Activated T-cell treated with anti-CD3 and anti-CD28 coated beads, Interleukin-2, amount 50 U/mL, for 24 hours (primary cell): Measurements from ENCODE around the gene GNAI2.

ENCODE experiments used
- DNase-seq: peaks from one replicate; pipeline ENCODE4 v3.0.0-alpha.2; 2020
- H3K27ac Mint-ChIP-seq: 2 replicates; pipeline ENCODE4 v1.8.0; 2020; ENCODE audit warnings: mild to moderate bottlenecking, mixed read lengths
- H3K27me3 Mint-ChIP-seq: 2 replicates; pipeline ENCODE4 v1.8.0; 2020; ENCODE audit warnings: mixed read lengths
- H3K36me3 Mint-ChIP-seq: 2 replicates; pipeline ENCODE4 v1.8.0; 2020; ENCODE audit warnings: low read depth, mixed read lengths
- H3K4me1 Mint-ChIP-seq: 2 replicates; pipeline ENCODE4 v1.8.0; 2020; ENCODE audit warnings: low read depth, mixed read lengths
- H3K4me3 Mint-ChIP-seq: 2 replicates; pipeline ENCODE4 v1.8.0; 2020; ENCODE audit warnings: mild to moderate bottlenecking, moderate library complexity, mixed read lengths
- H3K9me3 Mint-ChIP-seq: 2 replicates; pipeline ENCODE4 v1.8.0; 2020; ENCODE audit warnings: mixed read lengths

GNAI2 gene

DNA sequence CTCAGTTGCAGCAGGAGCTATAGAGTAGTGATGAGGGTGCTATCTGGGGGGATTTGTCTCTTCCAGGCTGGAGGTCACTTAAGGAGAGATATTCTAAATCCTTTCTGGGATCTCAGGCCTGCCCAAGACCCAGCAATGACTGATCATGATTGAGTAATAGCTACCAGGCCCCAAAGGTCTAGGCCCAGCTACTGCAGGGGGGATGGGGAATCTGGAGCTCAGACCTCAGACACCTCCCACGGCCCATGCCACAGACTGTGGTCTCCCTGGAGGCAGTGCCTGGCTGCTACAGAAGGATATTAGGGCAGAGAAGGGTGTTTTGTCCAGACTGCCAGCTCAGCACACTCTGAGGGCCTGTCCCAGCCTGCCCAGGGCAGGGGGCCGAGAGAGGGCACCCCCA, 24.1 kb upstream of the GNAI2 start:
- no peak overlapping the region for H3K27ac Mint-ChIP-seq
- DNase-seq = peak; percentile 39

DNA sequence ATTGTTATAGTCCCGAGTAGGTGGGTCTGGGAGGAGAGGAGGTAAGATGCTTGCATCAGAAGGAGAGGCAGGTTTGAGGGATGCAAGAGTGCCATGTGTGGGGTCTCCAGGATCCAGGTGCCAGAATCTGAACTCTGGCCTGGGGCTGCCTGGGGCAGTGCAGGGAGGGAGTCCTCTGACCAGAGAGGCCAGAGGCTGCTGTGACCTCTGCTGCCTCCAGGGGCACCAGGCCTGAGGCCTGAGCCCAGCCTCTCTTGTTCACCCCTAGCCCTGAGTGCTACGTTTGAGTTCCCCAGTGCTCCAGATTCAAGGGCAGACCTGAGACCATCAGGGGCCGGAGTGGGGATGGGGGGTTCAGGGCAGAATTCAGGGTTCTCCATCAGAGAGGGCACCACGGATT, 23.5 kb upstream of the GNAI2 start:
- Mint-ChIP-seq H3K27me3 (peaks cover 4% of the 10 kb centered on the region), H3K4me1 (peaks cover 5% of the 10 kb centered on the region), H3K27ac (no peak overlapping the region), H3K4me3 (no peak overlapping the region), H3K9me3 (no peaks in the 10 kb centered on the region), H3K36me3 (no peaks in the 10 kb centered on the region)
- DNase-seq = no peak

More for the DNA sequence above, 24.1 kb upstream of the GNAI2 start:
- Mint-ChIP-seq H3K4me1 (peaks cover 5% of the 10 kb centered on the region), H3K9me3 (no peaks in the 10 kb centered on the region), H3K27me3 (peaks cover 8% of the 10 kb centered on the region), H3K36me3 (no peaks in the 10 kb centered on the region), H3K4me3 (no peak overlapping the region)

DNA sequence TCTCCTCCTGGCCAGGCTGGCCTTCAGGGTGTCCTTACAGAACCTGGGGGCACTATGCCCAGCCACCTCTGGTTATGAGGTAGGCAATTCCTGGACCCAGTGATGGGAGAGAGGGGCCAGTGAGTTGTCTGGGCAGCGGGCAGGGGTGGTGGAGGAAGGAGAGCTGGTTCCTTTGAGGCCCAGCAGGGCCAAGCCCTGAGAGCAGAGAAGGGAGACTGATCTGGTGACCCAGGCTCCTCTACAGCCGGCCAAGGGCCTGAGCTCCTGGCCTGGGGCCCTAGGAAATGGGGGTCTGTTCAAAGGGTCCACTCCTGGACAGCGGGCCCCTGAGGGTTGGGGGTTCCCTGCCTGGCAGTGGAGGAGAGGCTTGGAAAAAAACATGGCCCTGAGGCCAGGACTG, 23.0 kb upstream of the GNAI2 start:
- Mint-ChIP-seq H3K4me1 (peaks cover 5% of the 10 kb centered on the region), H3K27ac (no peak overlapping the region), H3K27me3 (no peaks in the 10 kb centered on the region), H3K4me3 (no peak overlapping the region), H3K9me3 (no peaks in the 10 kb centered on the region), H3K36me3 (no peaks in the 10 kb centered on the region)
- DNase-seq = no peak

DNA sequence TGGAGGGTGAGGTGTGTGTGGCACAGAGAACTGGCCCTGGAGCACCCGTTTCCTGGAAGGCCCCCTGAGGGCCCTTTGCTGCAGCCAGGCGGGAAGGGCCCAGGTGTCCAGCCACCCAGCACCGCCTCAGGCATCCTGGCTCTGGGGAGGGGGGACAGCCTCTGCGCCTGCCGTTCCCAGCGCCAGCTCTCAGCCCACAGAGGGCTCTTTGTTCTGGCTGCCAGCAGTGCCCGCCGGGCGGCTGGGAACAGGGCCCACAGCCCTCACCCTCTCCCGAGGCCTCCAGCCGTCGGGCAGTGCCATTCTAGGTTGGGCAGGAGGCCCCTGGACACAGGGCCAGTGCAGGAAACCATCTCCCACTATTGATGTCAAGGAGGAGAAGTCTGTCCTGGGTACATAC, 22.6 kb upstream of the GNAI2 start:
- no peaks in the 10 kb centered on the region for H3K9me3 Mint-ChIP-seq
- DNase-seq = no peak
- H3K4me1 Mint-ChIP-seq = peaks cover 5% of the 10 kb centered on the region

DNA sequence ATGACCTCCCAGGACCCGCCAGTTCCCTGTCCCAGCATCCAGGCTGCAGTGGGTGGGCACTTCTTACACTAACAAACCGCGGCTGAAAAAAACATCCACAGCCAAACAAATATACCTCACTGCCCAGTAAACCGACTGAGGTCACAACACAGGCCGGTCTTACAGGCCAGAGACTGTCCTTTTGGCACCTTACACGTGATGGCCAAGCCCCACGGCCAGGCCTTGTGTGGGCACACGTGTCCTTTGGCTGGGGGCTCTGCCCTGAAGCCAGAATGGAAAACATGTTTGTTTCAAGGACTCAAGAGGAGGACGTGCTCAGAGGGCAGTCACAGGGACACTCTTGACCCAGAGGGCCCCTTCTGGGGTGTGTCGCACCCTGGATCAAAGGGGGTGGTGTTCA, 21.2 kb upstream of the GNAI2 start:
- Mint-ChIP-seq H3K4me3 (no peak overlapping the region), H3K36me3 (no peaks in the 10 kb centered on the region), H3K27ac (no peak overlapping the region), H3K9me3 (no peaks in the 10 kb centered on the region), H3K4me1 (peaks cover 5% of the 10 kb centered on the region), H3K27me3 (no peaks in the 10 kb centered on the region)
- DNase-seq = no peak

More for the DNA sequence above, 22.6 kb upstream of the GNAI2 start:
- no peak overlapping the region for H3K27ac Mint-ChIP-seq
- H3K27me3 Mint-ChIP-seq = no peaks in the 10 kb centered on the region
- H3K4me3 Mint-ChIP-seq = no peak overlapping the region
- no peaks in the 10 kb centered on the region for H3K36me3 Mint-ChIP-seq

DNA sequence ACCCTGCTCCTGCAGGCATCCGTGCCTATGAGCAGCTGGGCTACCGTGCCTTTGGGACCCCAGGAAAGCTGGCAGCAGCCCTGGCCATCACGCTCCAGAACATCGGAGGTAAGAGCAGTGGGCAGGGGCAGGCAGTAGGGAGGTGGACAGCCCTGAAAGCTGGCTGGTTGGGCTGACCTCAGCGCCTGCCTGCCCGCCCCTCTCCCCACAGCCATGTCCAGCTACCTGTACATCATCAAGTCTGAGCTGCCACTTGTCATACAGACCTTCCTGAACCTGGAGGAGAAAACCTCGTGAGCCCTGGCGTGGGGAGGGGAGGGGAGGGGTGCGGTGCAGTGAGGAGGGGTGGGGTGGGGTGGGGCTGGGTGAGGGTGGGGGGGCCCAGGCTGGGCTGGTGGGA, 20.5 kb upstream of the GNAI2 start:
- DNase-seq = no peak
- Mint-ChIP-seq H3K9me3 (no peaks in the 10 kb centered on the region), H3K27me3 (no peaks in the 10 kb centered on the region), H3K4me1 (peaks cover 5% of the 10 kb centered on the region), H3K27ac (no peak overlapping the region), H3K4me3 (no peak overlapping the region), H3K36me3 (no peaks in the 10 kb centered on the region)

DNA sequence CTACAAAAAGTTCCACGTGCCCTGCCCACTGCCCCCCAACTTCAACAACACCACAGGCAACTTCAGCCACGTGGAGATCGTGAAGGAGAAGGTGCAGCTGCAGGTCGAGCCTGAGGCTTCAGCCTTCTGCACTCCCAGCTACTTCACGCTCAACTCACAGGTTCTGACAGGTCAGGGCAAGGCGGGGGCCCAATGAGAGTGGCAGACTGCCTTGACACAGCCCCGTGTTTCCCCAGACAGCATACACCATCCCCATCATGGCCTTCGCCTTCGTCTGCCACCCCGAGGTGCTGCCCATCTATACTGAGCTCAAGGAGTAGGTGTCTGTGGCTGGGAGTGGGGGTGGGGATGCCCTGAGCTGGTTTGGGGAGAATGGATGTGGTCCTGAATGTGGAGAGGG, 18.3 kb upstream of the GNAI2 start:
- Mint-ChIP-seq H3K27ac (no peak overlapping the region), H3K36me3 (no peaks in the 10 kb centered on the region), H3K4me1 (no peaks in the 10 kb centered on the region), H3K9me3 (no peaks in the 10 kb centered on the region), H3K4me3 (no peak overlapping the region), H3K27me3 (no peaks in the 10 kb centered on the region)
- DNase-seq = no peak

DNA sequence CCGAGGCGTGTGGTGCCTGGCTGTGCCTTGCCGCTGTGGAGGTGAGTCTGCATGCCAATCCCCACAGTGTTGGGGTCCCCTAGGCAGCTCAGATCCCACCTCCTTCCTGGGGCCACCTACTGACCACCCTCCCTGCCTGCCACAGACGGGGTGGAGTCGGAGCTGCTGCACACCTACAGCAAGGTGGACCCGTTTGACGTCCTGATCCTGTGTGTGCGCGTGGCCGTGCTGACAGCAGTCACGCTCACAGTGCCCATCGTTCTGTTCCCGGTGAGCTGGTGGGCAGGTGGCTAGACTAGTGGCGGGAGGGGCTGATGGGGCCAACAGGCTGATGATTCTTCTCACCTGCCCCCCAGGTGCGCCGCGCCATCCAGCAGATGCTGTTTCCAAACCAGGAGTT, 17.6 kb upstream of the GNAI2 start:
- no peak for DNase-seq
- no peak overlapping the region for H3K27ac Mint-ChIP-seq
- H3K4me3 Mint-ChIP-seq = no peak overlapping the region
- no peaks in the 10 kb centered on the region for H3K36me3 Mint-ChIP-seq
- H3K27me3 Mint-ChIP-seq = no peaks in the 10 kb centered on the region
- H3K4me1 Mint-ChIP-seq = no peaks in the 10 kb centered on the region
- H3K9me3 Mint-ChIP-seq = no peaks in the 10 kb centered on the region

DNA sequence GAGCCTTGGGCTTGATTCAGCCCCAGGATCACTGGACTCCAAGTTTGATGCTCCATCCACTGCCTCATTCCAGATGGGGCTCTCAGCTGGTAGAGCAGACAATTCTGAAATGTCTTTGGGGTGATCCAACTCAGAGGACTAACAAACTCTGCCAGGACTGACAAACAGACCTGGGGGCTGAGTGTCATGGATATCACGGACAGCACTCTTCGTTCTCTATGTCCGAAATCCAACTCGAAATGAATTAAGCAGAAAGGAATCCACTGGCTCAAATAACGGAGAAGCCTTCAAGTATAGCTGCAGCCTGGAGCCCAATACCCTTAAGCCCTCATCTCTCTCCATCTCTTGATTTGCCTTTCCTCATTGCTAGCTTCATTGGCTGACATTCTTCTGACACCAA, 16.7 kb upstream of the GNAI2 start:
- no peaks in the 10 kb centered on the region for H3K36me3 Mint-ChIP-seq
- no peaks in the 10 kb centered on the region for H3K9me3 Mint-ChIP-seq
- no peak for DNase-seq
- H3K27me3 Mint-ChIP-seq = no peaks in the 10 kb centered on the region
- H3K4me3 Mint-ChIP-seq = no peak overlapping the region
- H3K4me1 Mint-ChIP-seq = no peaks in the 10 kb centered on the region
- no peak overlapping the region for H3K27ac Mint-ChIP-seq

DNA sequence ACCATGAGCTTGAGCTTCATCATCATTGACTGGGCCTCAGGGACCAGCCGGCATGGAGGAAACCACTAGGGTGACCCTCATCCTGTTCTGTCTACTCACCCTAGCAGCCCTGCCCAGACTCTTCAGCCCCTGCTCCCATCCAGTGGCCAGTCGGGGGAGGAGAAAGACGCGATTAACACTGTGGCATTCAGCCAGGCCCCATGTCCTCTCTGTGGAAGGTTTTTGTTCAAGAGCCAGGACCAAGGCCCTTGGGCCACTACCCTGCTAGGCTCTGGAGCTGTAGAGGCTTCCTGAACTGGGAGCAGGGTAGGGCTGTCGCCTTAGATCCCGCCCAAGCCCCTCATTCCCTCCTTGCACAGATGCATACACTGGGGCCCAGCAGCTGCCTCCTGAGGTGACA, 15.9 kb upstream of the GNAI2 start:
- no peak overlapping the region for H3K4me3 Mint-ChIP-seq
- no peaks in the 10 kb centered on the region for H3K4me1 Mint-ChIP-seq
- no peak for DNase-seq
- H3K9me3 Mint-ChIP-seq = no peaks in the 10 kb centered on the region
- H3K27ac Mint-ChIP-seq = no peak overlapping the region
- no peaks in the 10 kb centered on the region for H3K27me3 Mint-ChIP-seq
- H3K36me3 Mint-ChIP-seq = no peaks in the 10 kb centered on the region

DNA sequence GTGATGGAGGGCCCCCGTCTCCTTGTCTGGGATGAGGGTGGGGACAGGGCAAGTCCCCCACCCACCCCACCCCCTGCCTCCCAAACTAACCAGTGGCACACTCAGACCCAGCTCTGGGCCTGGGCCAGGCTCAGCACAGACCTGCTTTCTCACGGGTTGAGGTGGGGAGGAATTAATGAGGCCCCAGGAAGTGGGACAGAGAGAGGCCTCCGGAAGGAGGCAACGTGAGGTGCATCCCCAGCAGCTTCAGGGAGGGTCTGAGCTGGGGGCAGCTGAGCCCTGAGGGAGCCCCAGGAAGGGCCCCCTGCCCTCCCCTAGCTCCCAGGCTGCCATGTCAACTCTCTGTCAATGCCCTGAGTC, 15.0 kb upstream of the GNAI2 start:
- no peaks in the 10 kb centered on the region for H3K9me3 Mint-ChIP-seq
- no peaks in the 10 kb centered on the region for H3K27me3 Mint-ChIP-seq
- no peak overlapping the region for H3K27ac Mint-ChIP-seq
- no peak overlapping the region for H3K4me3 Mint-ChIP-seq
- H3K4me1 Mint-ChIP-seq = peaks cover 6% of the 10 kb centered on the region
- H3K36me3 Mint-ChIP-seq = no peaks in the 10 kb centered on the region
- DNase-seq = no peak

DNA sequence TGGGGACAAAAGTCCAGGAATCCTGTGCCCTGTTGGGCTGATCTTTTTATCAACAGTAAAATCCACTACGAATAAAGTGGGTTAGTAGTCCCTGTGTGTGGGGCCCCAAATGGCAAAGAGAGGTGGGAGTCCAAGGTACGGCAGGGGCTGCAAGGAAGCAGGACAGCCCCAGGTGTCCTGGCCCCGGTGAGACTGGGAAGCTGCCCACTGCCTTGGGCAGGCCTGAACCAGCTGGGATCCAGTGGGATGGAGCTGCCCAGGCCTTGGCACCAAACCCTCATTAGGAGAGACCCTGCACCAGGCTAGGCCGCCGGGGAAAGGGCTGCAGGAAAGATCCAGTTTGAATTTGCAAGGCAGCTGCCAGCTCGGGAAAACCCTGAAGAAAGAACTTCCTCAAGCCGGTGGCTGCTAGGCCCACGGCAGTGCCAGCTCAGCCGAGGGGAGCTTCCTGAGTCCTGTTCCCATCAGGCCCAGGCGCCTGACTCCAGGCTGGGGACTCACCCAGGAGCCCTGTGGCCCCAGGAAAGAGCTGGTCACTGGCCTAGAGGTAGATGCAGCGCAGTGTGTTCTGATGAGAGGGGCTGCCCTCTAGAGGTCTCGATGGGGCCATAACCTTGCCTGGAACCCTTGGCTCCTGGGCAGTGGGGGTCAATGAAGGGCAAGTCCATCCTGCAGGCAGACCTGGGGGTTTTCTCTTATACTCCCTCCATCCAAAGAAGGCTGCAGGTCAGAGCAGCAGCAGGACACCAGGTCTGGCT, 14.4 kb upstream of the GNAI2 start:
- DNase-seq = no peak
- Mint-ChIP-seq H3K9me3 (no peaks in the 10 kb centered on the region), H3K36me3 (no peaks in the 10 kb centered on the region), H3K4me3 (no peak overlapping the region), H3K27ac (no peak overlapping the region), H3K27me3 (no peaks in the 10 kb centered on the region), H3K4me1 (peaks cover 11% of the 10 kb centered on the region)

DNA sequence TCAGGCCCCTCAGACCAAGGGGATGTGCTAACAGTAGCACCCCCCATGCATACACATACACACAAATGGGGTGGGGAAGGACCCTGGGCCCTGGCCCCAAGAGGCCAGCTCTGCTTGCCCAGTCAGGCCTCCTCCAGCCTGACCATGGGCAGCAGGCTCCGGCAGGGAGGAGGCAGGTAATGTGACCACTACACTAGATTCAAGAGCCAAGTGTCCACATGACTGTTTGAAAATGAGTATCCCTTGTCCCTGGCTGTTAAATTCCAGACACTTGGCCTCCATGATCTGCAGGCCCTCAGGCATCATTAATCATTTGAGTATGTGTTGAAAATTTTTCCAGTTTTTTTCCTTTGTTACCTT, 13.9 kb upstream of the GNAI2 start:
- DNase-seq = no peak
- no peaks in the 10 kb centered on the region for H3K27me3 Mint-ChIP-seq
- no peak overlapping the region for H3K4me3 Mint-ChIP-seq
- H3K4me1 Mint-ChIP-seq = peaks cover 17% of the 10 kb centered on the region
- no peak overlapping the region for H3K27ac Mint-ChIP-seq
- peaks cover 2% of the 10 kb centered on the region for H3K36me3 Mint-ChIP-seq
- H3K9me3 Mint-ChIP-seq = no peaks in the 10 kb centered on the region

DNA sequence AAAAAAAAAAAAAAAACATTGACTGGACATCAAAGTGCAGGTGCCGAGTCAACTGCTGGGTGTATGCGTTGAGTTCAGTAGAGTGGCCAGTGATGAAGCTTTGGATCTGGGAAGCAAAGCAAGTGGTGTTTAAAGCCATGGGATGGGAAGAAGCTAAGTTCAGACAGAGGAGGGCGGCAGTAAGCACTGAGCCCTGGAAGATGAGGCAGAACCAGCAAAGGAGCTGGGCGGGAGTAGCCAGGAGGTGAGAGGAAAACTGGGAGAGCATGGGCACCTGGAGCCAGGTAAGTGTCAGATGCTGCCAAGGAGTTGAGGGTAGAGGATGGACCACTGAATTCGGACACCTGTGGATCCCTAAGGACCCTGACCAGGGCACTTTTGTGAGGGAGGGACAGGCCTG, 11.4 kb upstream of the GNAI2 start:
- no peaks in the 10 kb centered on the region for H3K27me3 Mint-ChIP-seq
- no peaks in the 10 kb centered on the region for H3K9me3 Mint-ChIP-seq
- H3K4me3 Mint-ChIP-seq = no peak overlapping the region
- peaks cover 5% of the 10 kb centered on the region for H3K36me3 Mint-ChIP-seq
- no peak overlapping the region for H3K27ac Mint-ChIP-seq
- DNase-seq = no peak
- H3K4me1 Mint-ChIP-seq = peaks cover 27% of the 10 kb centered on the region

DNA sequence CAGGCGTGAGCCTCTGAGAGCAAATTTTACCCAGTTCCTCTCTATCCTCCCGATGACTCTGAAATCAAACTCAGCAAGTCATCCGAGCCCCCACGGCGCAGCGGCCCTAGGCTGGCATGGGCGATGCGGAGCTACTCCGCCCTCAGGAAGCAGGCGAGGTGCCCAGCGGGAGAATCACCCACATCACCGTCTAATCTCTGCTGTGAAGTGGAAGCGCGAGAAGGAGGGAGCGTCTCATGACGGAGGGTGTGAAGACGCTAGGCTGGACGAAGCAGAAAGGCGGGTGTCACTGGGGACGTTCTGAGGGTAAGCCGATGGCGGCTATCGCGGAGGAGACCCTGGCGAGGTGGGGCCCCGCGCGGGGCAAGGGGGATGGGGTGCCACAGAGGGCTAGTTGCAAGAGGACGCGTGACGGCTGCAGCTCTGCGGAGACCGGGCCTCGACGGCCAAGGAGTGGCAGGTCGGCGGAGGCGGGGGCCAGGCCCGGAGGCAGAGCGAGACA, 9.1 kb upstream of the GNAI2 start:
- H3K9me3 Mint-ChIP-seq = no peaks in the 10 kb centered on the region
- H3K27ac Mint-ChIP-seq = peak overlapping the region; percentile 95
- peaks cover 5% of the 10 kb centered on the region for H3K36me3 Mint-ChIP-seq
- DNase-seq = no peak
- H3K4me3 Mint-ChIP-seq = peak overlapping the region; percentile 90
- no peaks in the 10 kb centered on the region for H3K27me3 Mint-ChIP-seq
- peaks cover 27% of the 10 kb centered on the region for H3K4me1 Mint-ChIP-seq
